Spleen (tissue), 11 donors: ENCODE results near the gene CCDC90B. TPM values are rescaled to one million over a fixed set of nuclear protein-coding genes. Genes with fewer than 3 reads are reported as not detected.
"Not testable (repeated sequence)": the region's sequence is repeated elsewhere in the genome, so short reads cannot be mapped to it uniquely, and the experiment has no call there.

Experiments used
- DNase-seq: peaks from one replicate; pipeline ENCODE4 v3.0.0-alpha.2; 2020
- H3K27ac ChIP-seq, 8 donors: fragments of 200-600 bp; sonication (generic) in 7 of 8; 1 replicate in 4 of 8; 2 replicates in 4 of 8; pipeline versions ENCODE4 v1.5.0 to v1.8.0; 2016 to 2021; ENCODE audit warnings: inconsistent platforms in 4 of 8, mild to moderate bottlenecking in 4 of 8, moderate library complexity in 1 of 8
- H3K27me3 ChIP-seq, 7 donors: fragments of 200-600 bp; sonication (generic) in 6 of 7; replicated peaks in 1 of 7; 1 replicate in 4 of 7; 2 replicates in 3 of 7; pipeline versions ENCODE4 v1.5.0 to v1.8.0; 2016 to 2021; ENCODE audit warnings: inconsistent platforms in 3 of 7, mild to moderate bottlenecking in 1 of 7
- H3K36me3 ChIP-seq, 6 donors: fragments of 200-600 bp; sonication (generic) in 5 of 6; 1 replicate in 4 of 6; 2 replicates in 2 of 6; pipeline versions ENCODE4 v1.5.0 to v1.8.0; 2016 to 2021; ENCODE audit warnings: inconsistent platforms in 2 of 6
- H3K4me1 ChIP-seq, 6 donors: fragments of 200-600 bp; sonication (generic) in 5 of 6; 1 replicate in 3 of 6; 2 replicates in 3 of 6; pipeline versions ENCODE4 v1.5.0 to v1.8.0; 2016 to 2021; ENCODE audit warnings: inconsistent platforms in 3 of 6
- H3K4me3 ChIP-seq, 8 donors: fragments of 200-600 bp; sonication (generic) in 7 of 8; 1 replicate in 4 of 8; 2 replicates in 4 of 8; pipeline versions ENCODE4 v1.5.0 to v1.8.0; 2016 to 2021; ENCODE audit warnings: inconsistent platforms in 4 of 8, mild to moderate bottlenecking in 4 of 8, moderate library complexity in 2 of 8
- H3K9me3 ChIP-seq, 8 donors: fragments of 200-600 bp; sonication (generic) in 7 of 8; 1 replicate in 4 of 8; 2 replicates in 4 of 8; pipeline versions ENCODE4 v1.5.0 to v1.8.0; 2016 to 2021; ENCODE audit warnings: inconsistent platforms in 4 of 8
- POLR2A ChIP-seq, 3 donors: fragments of 450-650 bp; IDR thresholded peaks; one replicate each; pipeline ENCODE4 v1.5.1; 2017; ENCODE audit warnings: antibody characterized with exemption in 3 of 3, mild to moderate bottlenecking in 1 of 3
- POLR2AphosphoS5 ChIP-seq, 3 donors: sonication (generic); formaldehyde crosslinking; IDR thresholded peaks; one replicate each; pipeline ENCODE4 v1.5.1; 2017; ENCODE audit warnings: antibody characterized with exemption in 3 of 3
- WGBS, 5 donors: extraction: QIAGEN DNeasy Blood & Tissue Kit in 3 of 5; methylation state at CpG; one replicate each; pipeline versions ENCODE4 v1.1.5 to v1.1.7; 2013 to 2018; 5-methylcytosine and 5-hydroxymethylcytosine counted together
- intact Hi-C: fragments of 100-400 bp; cut with DNase I; formaldehyde crosslinking; loops from one replicate; pipeline ENCODE4 v1.15.0; 2023; ENCODE audit warnings: low total_unique reads
- polyA plus RNA-seq, 3 donors: library from polyadenylated mRNA; stranded (reverse); fragments of 200-250 nt; gene quantifications; one replicate each; pipeline ENCODE4 v1.2.1, GENCODE V29; 2013
- total RNA-seq, 7 donors: library from RNA; depleted of rRNA in 3 of 7; stranded (reverse); fragments of >200 nt in 3 of 7; fragmentation: NEBNext Ultra II Directional in 4 of 7; extraction: Animal tissue kit (Norgen Biotek cat#: 25700) in 4 of 7; gene quantifications; one replicate each; pipeline versions ENCODE4 v1.1.0 to v1.2.1, GENCODE V29; 2016 to 2021
- TF ChIP-seq, protein P1 (sequence below), 11 experiments: fragments of 200-600 bp in 7 of 11; fragments of 450-650 bp in 4 of 11; sonication (generic) in 4 of 11; IDR thresholded peaks in 8 of 11; conservative IDR thresholded peaks in 3 of 11; 1 replicate in 7 of 11; 2 replicates in 4 of 11; pipeline versions ENCODE4 v1.4.0 to v1.8.0; 2016 to 2021; ENCODE audit warnings: antibody characterized with exemption in 11 of 11, inconsistent platforms in 4 of 11, mild to moderate bottlenecking in 1 of 11
- donor health status: healthy with polysubstance abuse.
- donor health status: DM: no; HTN: no; CAD: no; lungs with moderate emphysema.
- donor health status: DM: no; HTN: no; CAD: no.
- donor health status: Bipolar disorder and iron deficiency.
- donor health status: healthy.
- donor health status: DM: no; HTN: no; CAD: no.
- donor health status: DM: yes; HTN: yes; CAD: no.

CCDC90B gene
- total and polyA plus RNA-seq, 10 donors = 26.6 to 54.5 (median 36.6) TPM

DNA sequence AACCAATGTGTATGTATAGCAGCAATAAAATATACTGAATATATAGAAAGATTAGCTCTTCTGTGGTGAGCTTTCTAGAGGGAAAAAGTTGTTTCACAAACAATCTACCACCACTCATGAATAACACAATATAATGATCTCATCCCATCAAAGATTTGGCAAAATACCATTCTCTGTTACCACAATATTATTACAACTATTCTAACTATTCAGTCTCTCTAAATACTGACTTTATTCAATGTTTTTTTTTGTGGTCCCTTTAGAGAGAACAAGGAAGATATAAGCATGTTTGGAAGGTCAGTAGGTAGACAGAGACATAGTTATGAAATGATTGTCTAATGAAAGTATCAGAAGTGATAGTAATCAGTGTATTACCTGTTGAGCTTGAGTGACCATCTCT is 7.8 kb downstream of the CCDC90B start:
- no peaks in the 10 kb centered on the region for H3K27me3 ChIP-seq
- intact Hi-C loops = no loop called here
- H3K4me1 ChIP-seq = peaks cover under 1 to 33% (median 23%) of the 10 kb centered on the region in 6 donors
- TF ChIP-seq POLR2AphosphoS5 (IDR thresholded peaks at IDR 0.05) (no peak), POLR2A (IDR thresholded peaks at IDR 0.05) (no peak)
- TF ChIP-seq, protein P1, sequence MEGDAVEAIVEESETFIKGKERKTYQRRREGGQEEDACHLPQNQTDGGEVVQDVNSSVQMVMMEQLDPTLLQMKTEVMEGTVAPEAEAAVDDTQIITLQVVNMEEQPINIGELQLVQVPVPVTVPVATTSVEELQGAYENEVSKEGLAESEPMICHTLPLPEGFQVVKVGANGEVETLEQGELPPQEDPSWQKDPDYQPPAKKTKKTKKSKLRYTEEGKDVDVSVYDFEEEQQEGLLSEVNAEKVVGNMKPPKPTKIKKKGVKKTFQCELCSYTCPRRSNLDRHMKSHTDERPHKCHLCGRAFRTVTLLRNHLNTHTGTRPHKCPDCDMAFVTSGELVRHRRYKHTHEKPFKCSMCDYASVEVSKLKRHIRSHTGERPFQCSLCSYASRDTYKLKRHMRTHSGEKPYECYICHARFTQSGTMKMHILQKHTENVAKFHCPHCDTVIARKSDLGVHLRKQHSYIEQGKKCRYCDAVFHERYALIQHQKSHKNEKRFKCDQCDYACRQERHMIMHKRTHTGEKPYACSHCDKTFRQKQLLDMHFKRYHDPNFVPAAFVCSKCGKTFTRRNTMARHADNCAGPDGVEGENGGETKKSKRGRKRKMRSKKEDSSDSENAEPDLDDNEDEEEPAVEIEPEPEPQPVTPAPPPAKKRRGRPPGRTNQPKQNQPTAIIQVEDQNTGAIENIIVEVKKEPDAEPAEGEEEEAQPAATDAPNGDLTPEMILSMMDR (IDR thresholded peaks at IDR 0.05 in 8 of 11, conservative IDR thresholded peaks at IDR 0.05 in 3 of 11) = no peak
- no peak for DNase-seq
- H3K27ac ChIP-seq = no peak overlapping the region
- no peak overlapping the region for H3K4me3 ChIP-seq
- no peaks in the 10 kb centered on the region for H3K9me3 ChIP-seq
- H3K36me3 ChIP-seq = peaks cover 0 to 70% (median 56%) of the 10 kb centered on the region in 6 donors

GRCh38 chr11:83275888-83276641 is 10.1 kb downstream of the CCDC90B start:
- intact Hi-C loops = no loop called here
- no peaks in the 10 kb centered on the region for H3K27me3 ChIP-seq
- H3K36me3 ChIP-seq = peaks cover 0 to 92% (median 75%) of the 10 kb centered on the region in 6 donors
- 86 to 95% (median 91%) methylated on average over 8 of the region's 8 CpGs for WGBS, 5 donors
- H3K4me1 ChIP-seq = peaks cover 0 to 10% (median 2%) of the 10 kb centered on the region in 6 donors
- no peak overlapping the region for H3K27ac ChIP-seq
- TF ChIP-seq POLR2AphosphoS5 (IDR thresholded peaks at IDR 0.05) = no peak
- TF ChIP-seq, protein P1 (IDR thresholded peaks at IDR 0.05 in 8 of 11, conservative IDR thresholded peaks at IDR 0.05 in 3 of 11) = no peak
- no peak for TF ChIP-seq POLR2A (IDR thresholded peaks at IDR 0.05)
- H3K4me3 ChIP-seq = no peak overlapping the region
- DNase-seq = no peak
- peaks cover 0 to 8% (median 4%) of the 10 kb centered on the region in 8 donors for H3K9me3 ChIP-seq

DNA sequence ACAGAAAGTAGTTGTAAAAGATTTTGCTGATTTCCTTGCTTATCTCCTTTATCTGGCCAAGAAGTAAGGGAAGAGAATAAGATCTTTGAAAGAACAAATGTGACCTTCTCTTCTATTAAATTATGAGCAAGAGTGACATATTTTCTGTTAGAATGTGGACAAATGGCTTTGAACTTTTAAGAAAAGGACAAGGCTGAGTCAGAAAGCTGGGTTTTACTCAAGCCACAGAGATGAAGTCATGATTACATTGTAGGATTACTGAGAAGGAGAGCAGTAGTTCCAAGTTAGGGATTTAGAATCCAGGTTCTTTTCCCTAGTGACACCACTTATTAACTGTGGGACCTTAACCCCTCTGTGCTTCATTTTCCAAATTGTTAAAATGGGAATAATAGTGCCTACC is 13.5 kb downstream of the CCDC90B start:
- H3K4me1 ChIP-seq = no peaks in the 10 kb centered on the region
- no peak overlapping the region for H3K4me3 ChIP-seq
- intact Hi-C loops = no loop called here
- peaks cover 0 to 8% (median 4%) of the 10 kb centered on the region in 8 donors for H3K9me3 ChIP-seq
- peaks cover 0 to 100% (median 60%) of the 10 kb centered on the region in 6 donors for H3K36me3 ChIP-seq
- H3K27ac ChIP-seq = no peak overlapping the region
- no peaks in the 10 kb centered on the region for H3K27me3 ChIP-seq
- TF ChIP-seq POLR2AphosphoS5 (IDR thresholded peaks at IDR 0.05) (no peak), POLR2A (IDR thresholded peaks at IDR 0.05) (no peak)
- TF ChIP-seq, protein P1 (IDR thresholded peaks at IDR 0.05 in 8 of 11, conservative IDR thresholded peaks at IDR 0.05 in 3 of 11) = no peak
- DNase-seq = no peak

DNA sequence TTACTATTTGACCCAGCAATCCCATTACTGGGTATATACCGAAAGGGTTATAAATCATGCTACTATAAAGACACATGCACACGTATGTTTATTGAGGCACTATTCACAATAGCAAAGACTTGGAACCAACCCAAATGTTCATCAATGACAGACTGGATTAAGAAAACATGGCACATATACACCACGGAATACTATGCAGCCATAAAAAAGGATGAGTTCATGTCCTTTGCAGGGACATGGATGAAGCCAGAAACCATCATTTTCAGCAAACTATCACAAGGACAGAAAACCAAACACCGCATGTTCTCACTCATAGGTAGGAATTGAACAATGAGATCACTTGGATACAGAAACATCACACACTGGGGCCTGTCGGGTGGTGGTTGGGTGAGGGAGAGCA is 14.4 kb downstream of the CCDC90B start:
- H3K27ac ChIP-seq, DNase-seq, H3K4me3 ChIP-seq, intact Hi-C loops, H3K9me3 ChIP-seq, H3K4me1 ChIP-seq, H3K27me3 ChIP-seq: not testable (repeated sequence)
- WGBS, 5 donors = 95 to 100% (median 97%) methylated on average over 5 of the region's 5 CpGs
- H3K36me3 ChIP-seq = peaks cover 0 to 100% (median 56%) of the 10 kb centered on the region in 6 donors

DNA sequence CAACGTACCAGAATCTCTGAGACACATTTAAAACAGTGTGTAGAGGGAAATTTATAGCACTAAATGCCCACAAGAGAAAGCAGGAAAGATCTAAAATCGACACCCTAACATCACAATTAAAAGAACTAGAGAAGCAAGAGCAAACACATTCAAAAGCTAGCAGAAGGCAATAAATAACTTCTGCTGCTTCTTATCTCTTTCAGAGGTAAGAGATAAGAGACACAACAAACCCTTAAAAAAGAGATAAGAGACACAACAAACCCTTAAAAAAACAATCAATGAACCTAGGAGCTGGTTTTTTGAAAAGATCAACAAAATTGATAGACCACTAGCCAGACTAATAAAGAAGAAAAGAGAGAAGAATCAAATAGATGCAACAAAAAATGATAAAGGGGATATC is 17.1 kb downstream of the CCDC90B start:
- 66 to 72% (median 69%) methylated on average over 2 of the region's 2 CpGs for WGBS, 5 donors

More for the DNA sequence above, 17.1 kb downstream of the CCDC90B start:
- DNase-seq, H3K27ac ChIP-seq, intact Hi-C loops, H3K27me3 ChIP-seq, H3K4me1 ChIP-seq, H3K9me3 ChIP-seq, H3K4me3 ChIP-seq: not testable (repeated sequence)
- peaks cover 0 to 100% (median 60%) of the 10 kb centered on the region in 6 donors for H3K36me3 ChIP-seq
